CD4-positive, alpha-beta T cell treated with Interleukin-12 subunit alpha and Interleukin-12 subunit beta, for 1 hour (primary cell): ENCODE measurements around the gene CPA5.
"Not testable (repeated sequence)": the region's sequence is repeated elsewhere in the genome, so short reads cannot be mapped to it uniquely, and the experiment has no call there.

Experiments
- DNase-seq: peaks from one replicate; pipeline ENCODE4 v3.0.0-alpha.2; 2020

CPA5 gene, protein sequence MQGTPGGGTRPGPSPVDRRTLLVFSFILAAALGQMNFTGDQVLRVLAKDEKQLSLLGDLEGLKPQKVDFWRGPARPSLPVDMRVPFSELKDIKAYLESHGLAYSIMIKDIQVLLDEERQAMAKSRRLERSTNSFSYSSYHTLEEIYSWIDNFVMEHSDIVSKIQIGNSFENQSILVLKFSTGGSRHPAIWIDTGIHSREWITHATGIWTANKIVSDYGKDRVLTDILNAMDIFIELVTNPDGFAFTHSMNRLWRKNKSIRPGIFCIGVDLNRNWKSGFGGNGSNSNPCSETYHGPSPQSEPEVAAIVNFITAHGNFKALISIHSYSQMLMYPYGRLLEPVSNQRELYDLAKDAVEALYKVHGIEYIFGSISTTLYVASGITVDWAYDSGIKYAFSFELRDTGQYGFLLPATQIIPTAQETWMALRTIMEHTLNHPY

GRCh38 chr7:130344271-130344866 is at the start of gene CPA5:
Gene CPA5 (plus strand): TSS chr7:130344816. CDS start chr7:130346486, 1,670 bp downstream.
- no peak for DNase-seq

DNA sequence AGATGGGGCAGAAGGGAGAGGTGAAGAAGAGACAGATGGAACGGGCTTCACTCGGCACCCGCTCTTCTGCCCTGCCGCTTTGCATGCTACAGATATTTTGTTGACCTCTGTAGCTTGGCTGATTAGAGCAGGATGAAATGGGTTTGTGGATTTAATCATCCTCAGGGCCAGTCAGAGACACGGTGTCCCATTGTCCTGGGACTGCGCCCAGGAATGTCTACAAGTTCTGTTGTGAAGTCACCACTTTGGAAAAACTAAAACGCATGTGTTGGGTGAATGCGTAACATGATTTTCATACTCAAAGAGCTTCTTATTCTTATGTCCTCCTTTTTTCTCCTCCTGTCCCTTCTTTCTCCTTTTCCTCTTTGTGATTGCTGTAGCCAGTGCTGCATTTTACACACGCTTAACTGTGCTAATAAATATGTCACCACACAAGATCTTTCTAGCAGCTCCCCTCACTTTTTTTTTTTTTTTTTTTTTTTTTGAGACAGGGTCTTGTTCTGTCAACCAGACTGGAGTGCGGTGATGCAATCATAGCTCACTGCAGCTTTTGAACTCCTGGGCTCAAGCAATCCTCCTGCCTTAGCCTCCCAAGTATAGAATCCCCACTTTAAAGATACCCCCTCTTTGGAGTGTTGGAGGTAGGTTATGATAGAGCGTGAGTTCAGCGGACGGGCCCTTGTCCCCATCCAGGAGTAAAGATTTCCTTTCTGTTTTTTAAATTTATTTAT is 48.2 kb upstream of the CPA5 start:
- DNase-seq = no peak

DNA sequence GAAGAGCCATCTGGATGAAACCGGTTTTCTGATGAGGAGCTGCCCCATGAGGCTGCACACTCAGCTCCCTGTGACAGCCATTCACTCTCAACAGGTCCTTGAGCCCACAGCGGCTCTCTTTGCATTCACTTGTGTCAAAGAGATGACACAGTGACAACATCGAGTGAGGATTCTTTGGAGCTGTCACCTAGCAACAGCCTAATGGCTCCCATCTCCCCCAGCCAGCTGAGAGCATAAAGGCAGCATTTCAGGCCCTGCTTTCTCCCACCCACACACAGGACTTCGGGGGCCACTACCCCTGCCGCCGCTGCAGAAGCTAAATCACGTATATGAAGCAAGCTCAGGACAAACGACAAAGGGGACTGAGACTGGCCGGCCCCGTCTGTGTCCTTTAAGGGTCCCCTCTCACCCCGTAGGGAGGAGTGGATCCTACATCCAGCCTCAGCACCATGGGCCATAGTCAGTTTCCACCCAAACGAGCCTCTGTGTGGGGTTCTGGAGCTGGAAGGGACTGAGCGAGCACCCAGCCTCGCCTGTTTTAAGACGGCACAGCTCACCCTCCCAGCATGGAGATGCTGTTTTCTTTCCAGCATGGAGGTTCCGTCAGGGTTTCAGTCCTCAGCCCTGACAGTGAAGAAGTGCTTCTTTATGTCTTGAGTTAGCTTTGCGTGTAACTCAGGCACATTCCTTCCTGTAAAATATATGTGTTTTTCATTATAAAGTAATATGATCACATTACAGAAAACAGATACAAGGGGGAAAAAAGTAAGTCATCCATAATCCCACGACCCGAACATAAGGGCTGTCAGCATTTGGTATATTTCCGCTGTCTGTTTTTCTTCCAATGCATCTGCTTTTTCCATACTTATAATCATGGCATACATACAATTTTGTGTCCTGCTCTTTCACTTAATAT is 46.7 kb upstream of the CPA5 start:
- no peak for DNase-seq

GRCh38 chr7:130298544-130299326 is 45.9 kb upstream of the CPA5 start:
- DNase-seq = no peak

GRCh38 chr7:130299866-130300265 is 44.8 kb upstream of the CPA5 start:
- DNase-seq = no peak

GRCh38 chr7:130301501-130302020 is 43.1 kb upstream of the CPA5 start:
- no peak for DNase-seq

DNA sequence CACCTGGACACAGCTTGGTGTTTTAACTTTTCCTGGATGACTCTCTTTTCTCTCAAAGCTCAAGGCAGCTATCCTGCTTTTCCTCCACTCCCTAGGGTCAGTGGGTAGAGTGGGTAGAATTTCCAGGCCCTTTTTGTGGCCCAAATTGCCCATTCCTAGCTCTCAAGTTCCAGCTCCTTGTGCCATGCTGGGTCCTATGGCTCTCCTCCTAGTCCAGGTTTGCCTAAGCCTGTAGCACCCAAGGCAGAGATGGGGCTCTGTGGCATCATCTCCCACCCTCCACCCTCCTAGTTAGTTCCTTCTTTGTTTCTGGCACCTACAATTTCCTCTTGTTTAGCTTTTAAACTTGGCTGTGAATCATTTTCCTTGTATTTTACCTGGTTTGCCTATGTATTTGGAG is 42.0 kb upstream of the CPA5 start:
- DNase-seq = no peak

DNA sequence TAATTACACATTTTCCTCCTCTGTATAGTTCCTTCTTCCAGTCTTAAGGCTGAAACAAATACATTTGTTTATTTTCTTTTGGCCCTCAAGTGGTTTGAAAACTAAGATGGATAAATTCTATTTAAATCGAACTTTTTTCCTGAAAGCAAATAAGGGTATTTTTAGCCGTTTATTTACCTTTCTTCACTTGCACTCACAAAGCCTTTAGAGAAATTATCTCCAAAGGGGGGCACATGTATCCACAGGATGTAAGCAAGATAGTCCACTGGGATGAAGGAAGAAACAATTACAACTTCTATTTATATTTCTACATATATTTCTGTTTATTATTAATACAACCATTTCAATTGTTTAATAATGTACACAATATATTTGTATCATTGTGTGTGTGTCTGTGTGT is 41.5 kb upstream of the CPA5 start:
- no peak for DNase-seq

DNA sequence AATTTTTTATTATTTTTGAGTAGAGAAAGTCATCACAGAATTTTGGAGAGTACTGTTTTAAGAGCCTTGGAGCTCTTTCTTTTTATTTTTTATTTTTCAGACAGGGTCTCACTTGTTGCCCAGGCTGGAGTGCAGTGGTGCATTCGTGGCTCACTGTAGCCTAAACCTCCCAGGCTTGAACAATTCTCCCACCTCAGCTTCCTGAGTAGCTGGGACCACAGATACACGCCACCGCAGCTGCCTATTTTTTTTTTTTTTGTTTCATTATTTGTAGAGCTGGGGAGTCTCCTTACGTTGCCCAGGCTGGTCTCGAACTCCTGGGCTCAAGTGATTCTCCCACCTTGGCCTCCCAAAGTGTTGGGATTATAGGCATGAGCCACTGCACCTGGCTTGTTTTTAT is 41.1 kb upstream of the CPA5 start:
- no peak for DNase-seq

DNA sequence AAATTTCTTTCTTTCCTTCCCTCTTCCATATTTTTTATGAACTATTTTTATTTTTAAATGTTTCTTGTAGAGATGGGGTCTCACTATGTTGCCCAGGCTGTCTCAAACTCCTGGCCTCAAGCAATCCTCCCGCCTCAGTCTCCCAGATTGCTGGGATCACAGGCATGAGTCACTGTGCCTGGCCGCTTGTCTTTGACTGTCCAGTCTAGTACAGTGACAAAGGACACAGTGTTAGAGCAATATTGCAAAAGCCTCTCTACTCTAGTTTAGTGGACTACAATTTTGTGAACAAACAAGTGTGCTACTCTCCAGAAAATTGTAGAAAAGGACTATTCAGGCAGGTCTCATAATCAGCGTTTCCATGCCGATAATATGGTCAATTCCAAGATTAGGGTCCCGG is 40.6 kb upstream of the CPA5 start:
- no peak for DNase-seq

DNA sequence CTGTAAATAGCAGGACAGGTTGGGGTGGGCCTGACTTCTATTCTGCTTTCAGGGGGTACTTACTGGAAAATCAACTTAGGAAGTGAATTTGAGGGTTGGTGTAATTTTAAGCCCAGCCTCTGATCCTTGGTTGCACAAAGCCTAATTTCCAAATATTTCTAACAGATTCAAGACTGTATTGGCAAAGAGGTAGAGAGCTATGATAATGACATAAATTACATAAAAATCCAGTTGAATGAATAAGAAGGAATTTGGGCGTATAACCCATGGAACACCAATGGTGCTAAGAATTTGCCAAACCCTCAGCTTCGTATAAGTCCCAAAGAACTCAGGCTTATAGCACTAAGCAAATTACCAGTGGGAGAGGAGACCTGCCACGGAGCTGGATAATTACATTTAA is 39.7 kb upstream of the CPA5 start:
- DNase-seq = no peak

DNA sequence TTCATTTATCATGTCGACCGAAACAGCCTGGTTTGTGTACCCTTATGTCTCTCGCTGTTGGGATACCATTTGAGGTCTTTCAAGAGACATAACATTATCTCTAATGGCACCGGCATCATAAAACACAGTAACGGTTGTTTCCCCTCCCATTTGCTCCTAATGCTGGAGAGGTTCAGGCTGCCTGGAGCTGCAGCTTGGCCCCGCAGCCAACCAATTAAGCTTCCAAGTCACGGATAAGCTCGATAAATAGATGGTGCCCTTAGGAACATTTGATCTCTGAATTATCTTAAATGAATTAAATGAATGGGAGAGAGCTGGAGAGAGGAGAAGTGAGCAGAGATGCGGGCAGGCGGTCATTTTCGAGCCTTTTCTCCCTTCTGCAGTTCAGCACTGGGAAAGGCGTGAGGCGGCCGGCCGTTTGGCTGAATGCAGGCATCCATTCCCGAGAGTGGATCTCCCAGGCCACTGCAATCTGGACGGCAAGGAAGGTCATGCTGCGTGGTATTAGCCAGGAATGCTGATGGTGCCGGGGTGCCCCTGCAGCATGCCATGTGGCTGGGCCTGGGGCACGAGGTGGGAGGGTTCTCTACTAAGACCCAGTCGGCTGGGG is 39.1 kb upstream of the CPA5 start:
- no peak for DNase-seq

DNA sequence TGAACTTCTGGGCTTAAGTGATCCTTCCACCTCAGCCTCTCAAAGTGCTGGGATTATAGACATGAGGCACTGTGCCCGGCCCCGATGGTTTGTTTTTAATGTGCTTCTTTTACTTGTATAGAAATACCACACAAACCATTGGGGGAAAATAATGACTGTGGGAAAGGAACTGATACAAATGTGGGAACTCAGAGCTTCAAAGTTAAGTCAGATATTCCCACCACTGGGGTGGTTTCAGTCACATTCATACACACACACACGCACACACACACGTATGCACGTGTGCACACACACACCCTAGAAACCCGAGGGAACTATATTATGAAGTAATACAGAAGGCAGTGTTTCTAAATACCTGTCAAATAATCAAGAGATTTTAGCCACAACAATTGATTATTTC is 34.6 kb upstream of the CPA5 start:
- DNase-seq = no peak

- DNase-seq = no peak
These were observed 30.3 kb upstream of the CPA5 start for GRCh38 chr7:130314305-130314704.

DNA sequence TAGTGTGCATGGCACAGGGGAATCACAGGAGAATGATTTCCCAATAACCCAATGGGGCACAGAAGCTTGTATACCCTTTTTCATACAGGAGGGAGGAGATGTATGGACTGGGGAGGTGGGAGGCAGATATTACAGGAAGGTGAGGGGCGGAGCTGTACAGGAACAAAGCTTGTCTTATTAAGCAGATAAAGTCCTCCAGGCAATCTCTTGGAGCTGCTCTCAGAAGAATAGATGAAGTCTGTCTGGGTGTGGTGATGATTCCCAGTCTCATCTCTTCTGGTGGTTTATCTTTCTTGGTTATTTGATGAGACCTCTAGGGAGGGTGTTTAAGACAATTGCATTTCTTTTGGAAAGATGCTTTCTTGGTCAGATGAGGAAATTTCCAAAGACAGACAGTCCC is 25.1 kb upstream of the CPA5 start:
- DNase-seq = no peak

- not testable (repeated sequence) for DNase-seq
These were observed 22.9 kb upstream of the CPA5 start for GRCh38 chr7:130321542-130322229.

- no peak for DNase-seq
These were observed 22.0 kb upstream of the CPA5 start for GRCh38 chr7:130322615-130323014.

DNA sequence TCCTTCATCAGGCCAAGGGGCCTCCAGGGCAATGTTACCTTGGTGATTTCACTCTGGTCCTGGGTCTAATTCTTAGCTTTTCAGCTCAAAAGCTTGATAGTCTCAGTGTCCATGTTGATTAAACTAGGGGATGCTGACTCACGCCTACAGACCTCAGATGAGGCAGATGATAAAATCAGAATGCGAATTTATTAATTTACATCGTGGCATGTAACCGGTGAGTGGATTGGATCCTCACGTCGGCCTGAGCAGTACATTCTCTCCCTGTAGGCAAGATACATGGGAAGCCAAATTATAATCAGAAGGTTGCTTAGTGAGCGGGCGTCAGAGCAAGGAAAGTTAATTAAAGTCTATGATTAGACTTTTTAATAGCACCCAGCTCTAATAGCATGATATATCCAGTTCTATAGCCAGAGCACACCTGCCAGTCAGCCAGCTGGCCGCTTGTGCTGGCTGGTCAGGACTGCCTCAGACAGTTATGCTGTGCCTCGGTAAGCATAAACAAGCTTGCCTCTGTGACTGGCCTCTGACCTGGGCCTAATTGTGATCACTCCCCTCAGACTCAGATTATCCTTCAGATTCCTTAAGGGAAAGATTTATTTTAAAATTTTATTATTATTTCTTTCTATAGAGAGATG is 20.2 kb upstream of the CPA5 start:
- no peak for DNase-seq

DNA sequence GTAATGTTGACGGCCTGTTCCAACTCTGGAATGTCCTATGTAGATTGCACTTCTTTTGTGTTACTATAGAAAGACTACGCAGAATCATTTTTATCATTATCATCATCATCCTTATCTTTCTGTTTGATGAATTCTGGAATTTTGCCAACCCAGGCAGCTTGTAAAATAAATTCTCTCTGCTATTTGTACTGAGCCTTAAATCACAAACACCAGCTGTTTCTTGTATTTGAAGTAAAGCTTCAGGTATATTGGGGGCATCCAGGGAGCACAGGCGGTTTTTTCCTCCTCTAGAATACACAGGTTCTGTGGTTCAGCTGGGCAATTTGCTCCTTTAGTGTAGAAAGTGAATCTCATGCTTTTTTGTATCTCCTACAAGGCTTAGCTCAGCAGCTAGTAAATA is 14.9 kb upstream of the CPA5 start:
- DNase-seq = no peak
